Measurements from ENCODE around the gene MAPKAP1. TPM values are rescaled to one million over a fixed set of nuclear protein-coding genes. Genes with fewer than 3 reads are reported as not detected.
A peak's percentile ranks its signal among the peaks of the same experiment; 100 is the strongest.

MAPKAP1 gene
- total and polyA plus RNA-seq, 2 experiments from 2014 or later: 66.7 to 85.6 TPM

DNA sequence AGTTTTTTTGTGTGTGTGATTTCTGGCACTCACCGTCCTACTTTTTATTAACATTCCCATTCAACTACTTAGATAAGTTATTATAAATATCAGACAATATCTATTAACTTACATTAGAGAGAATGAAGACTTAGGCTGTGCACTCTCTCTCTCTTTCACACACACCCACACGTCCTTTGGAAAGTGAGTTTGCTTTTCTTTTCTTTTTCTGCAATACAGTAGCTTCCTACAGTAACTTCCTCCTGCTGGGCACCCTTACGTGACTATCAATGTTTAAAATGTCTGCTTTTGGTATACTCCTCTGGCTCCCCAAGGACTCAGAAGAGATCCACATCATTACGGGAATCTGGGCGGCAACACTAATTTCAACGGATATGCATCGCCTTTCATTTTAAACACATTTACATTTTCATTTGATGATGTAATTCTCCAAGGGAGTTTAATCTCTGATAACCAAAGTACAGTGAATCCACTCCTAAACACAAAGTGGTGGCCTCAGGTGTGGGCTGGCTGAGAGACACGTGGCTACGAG lies 179.5 kb downstream of the MAPKAP1 start:
- no peak for TF ChIP-seq CTCF (IDR thresholded peaks at IDR 0.05; ENCODE audit: low read depth, low read length)
- DNase-seq (ENCODE audit: low read depth in 1 of 2, low spot score in 1 of 2): no peak
- H3K27ac ChIP-seq: no peak overlapping the region

GRCh38 chr9:125525921-125526631 lies 180.9 kb downstream of the MAPKAP1 start:
- no peak for TF ChIP-seq CTCF (IDR thresholded peaks at IDR 0.05; ENCODE audit: low read depth, low read length)
- H3K27ac ChIP-seq: no peak overlapping the region
- peak in 1 of 2 donors; percentile 76 for DNase-seq (ENCODE audit: low read depth in 1 of 2, low spot score in 1 of 2)

More for the DNA sequence above, 179.5 kb downstream of the MAPKAP1 start:
- Histone ChIP-seq H3K4me3 (no peak overlapping the region), H3K9me3 (ENCODE audit: low read depth) (no peaks in the 10 kb centered on the region), H3K4me1 (ENCODE audit: low read depth) (peaks cover 23% of the 10 kb centered on the region), H3K36me3 (no peaks in the 10 kb centered on the region), H3K27me3 (no peaks in the 10 kb centered on the region)

DNA sequence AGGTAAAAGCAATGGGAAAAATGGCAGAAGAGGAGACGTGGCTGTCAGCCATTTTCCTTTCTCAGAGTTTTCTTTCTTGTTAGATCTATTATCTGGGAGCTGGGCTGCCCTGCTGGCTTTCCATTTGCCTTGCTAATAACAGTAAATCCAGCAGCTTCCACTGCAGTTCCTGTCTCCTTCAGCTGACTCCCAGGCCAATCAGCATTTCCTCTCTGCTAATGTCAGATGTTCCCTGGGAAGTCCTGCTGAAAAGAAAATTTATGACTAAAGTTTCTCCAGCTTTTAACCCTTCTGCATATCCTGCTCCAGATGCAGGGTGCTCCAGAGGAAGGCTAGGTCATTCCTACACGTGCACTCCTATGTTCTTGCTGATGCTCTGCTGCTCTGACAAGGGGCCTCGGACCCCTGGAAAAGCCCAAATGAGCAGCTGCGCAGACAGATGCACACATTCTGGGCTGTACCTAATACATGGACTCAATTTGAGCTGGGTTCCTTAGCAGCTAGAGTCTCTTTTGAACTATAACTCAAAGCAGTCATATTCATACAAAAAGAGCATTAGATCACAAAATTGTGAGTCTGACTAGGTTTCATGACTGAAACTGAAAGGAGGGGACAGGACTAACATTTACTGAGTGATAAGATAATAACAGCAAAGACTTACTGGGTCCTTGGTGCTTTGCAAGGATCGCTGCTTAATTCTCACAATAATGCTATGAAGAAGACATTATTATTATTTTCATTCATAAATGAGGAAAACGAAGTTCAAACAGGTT lies 182.2 kb downstream of the MAPKAP1 start:
- peak overlapping the region; percentile 13 for H3K27ac ChIP-seq
- DNase-seq (ENCODE audit: low read depth in 1 of 2, low spot score in 1 of 2): peak in 1 of 2 donors; percentile 50
- TF ChIP-seq CTCF (IDR thresholded peaks at IDR 0.05; ENCODE audit: low read depth, low read length): no peak
- H3K4me1 ChIP-seq (ENCODE audit: low read depth): peaks cover 25% of the 10 kb centered on the region
- no peaks in the 10 kb centered on the region for H3K27me3 ChIP-seq
- H3K9me3 ChIP-seq (ENCODE audit: low read depth): no peaks in the 10 kb centered on the region
- no peak overlapping the region for H3K4me3 ChIP-seq
- no peaks in the 10 kb centered on the region for H3K36me3 ChIP-seq

More at GRCh38 chr9:125525921-125526631, 180.9 kb downstream of the MAPKAP1 start:
- peaks cover 25% of the 10 kb centered on the region for H3K4me1 ChIP-seq (ENCODE audit: low read depth)
- no peaks in the 10 kb centered on the region for H3K27me3 ChIP-seq
- H3K4me3 ChIP-seq: no peak overlapping the region
- no peaks in the 10 kb centered on the region for H3K9me3 ChIP-seq (ENCODE audit: low read depth)
- H3K36me3 ChIP-seq: no peaks in the 10 kb centered on the region

DNA sequence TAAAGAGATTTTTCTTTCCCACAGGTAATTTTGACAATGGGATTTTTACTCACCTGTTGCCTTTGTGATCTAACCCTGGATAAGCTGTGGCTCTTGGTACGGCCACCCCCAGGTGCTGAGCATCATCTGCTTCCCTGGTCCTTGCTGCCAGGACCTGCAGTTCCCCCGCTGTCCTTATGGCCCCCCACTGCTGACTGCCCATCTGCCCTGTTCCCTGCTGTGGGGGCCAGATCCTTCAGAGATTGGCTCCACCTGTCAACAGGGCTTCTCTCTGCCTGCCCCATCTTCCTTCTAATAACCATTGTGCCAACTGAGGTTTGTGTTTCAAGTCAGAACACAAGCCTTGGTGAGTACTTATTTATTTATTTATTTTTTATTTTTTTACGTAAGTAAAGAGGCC lies 183.3 kb downstream of the MAPKAP1 start:
- no peak for TF ChIP-seq CTCF (IDR thresholded peaks at IDR 0.05; ENCODE audit: low read depth, low read length)
- no peaks in the 10 kb centered on the region for H3K27me3 ChIP-seq
- no peaks in the 10 kb centered on the region for H3K36me3 ChIP-seq
- no peak overlapping the region for H3K4me3 ChIP-seq
- peaks cover 25% of the 10 kb centered on the region for H3K4me1 ChIP-seq (ENCODE audit: low read depth)
- H3K27ac ChIP-seq: no peak overlapping the region
- no peak for DNase-seq (ENCODE audit: low read depth in 1 of 2, low spot score in 1 of 2)
- H3K9me3 ChIP-seq (ENCODE audit: low read depth): no peaks in the 10 kb centered on the region

DNA sequence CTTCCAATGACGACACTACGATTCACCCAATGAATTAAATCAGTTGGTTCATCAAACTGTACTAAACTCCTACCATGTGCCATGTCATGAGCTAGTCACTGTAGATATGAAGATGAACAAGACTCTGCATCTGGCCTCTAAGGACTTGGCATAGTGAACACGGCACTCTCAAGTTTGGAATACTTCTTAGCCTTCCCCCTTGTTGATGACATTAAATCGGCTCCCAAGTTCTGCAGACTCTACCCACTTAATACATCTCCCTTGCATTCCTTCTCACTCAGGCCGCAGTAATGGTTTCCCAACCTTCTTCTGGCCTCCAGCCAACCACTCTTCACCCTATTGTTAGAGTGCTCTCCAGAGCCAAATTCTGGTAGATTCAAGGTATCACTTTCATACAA lies 184.7 kb downstream of the MAPKAP1 start:
- H3K9me3 ChIP-seq (ENCODE audit: low read depth): no peaks in the 10 kb centered on the region
- DNase-seq (ENCODE audit: low read depth in 1 of 2, low spot score in 1 of 2): peak in 1 of 2 donors; percentile 94
- no peak overlapping the region for H3K4me3 ChIP-seq
- no peaks in the 10 kb centered on the region for H3K27me3 ChIP-seq
- no peaks in the 10 kb centered on the region for H3K36me3 ChIP-seq
- H3K4me1 ChIP-seq (ENCODE audit: low read depth): peaks cover 25% of the 10 kb centered on the region
- no peak for TF ChIP-seq CTCF (IDR thresholded peaks at IDR 0.05; ENCODE audit: low read depth, low read length)
- no peak overlapping the region for H3K27ac ChIP-seq

All from cardiac muscle cell (in vitro differentiated cells and primary cell).